Lung (tissue), 12 donors: ENCODE results near the gene C2orf81. TPM values are rescaled to one million over a fixed set of nuclear protein-coding genes. Genes with fewer than 3 reads are reported as not detected.
"Not testable (repeated sequence)": the region's sequence is repeated elsewhere in the genome, so short reads cannot be mapped to it uniquely, and the experiment has no call there.

Source experiments
- ATAC-seq: fragments of 200-7000 bp; cut with Tn5 transposase; one replicate; pipeline ENCODE4 v1.9.1; 2020; ENCODE audit warnings: moderate number of reproducible peaks; ENCODE audit not compliant: insufficient read depth, low FRiP score
- DNase-seq, 3 donors: peaks; one replicate each; pipeline ENCODE4 v3.0.0-alpha.2; 2013 to 2017
- H3K27ac ChIP-seq, 2 donors: one replicate each; pipeline ENCODE4 v1.5.1; 2013; ENCODE audit warnings: mild to moderate bottlenecking in 2 of 2, moderate library complexity in 2 of 2, control low read depth in 1 of 2, inconsistent platforms in 1 of 2, low read depth in 1 of 2, low read length in 1 of 2
- H3K27me3 ChIP-seq, 3 donors: one replicate each; pipeline ENCODE4 v1.5.1; 2013; ENCODE audit warnings: low read length in 2 of 3; ENCODE audit not compliant: control insufficient read depth in 3 of 3, insufficient read depth in 3 of 3
- H3K36me3 ChIP-seq, 4 donors: one replicate each; pipeline ENCODE4 v1.5.1; 2013; ENCODE audit warnings: low read length in 4 of 4, mild to moderate bottlenecking in 1 of 4, moderate library complexity in 1 of 4; ENCODE audit not compliant: control insufficient read depth in 4 of 4, insufficient read depth in 4 of 4
- H3K4me1 ChIP-seq, 5 donors: one replicate each; pipeline ENCODE4 v1.5.1; 2013; ENCODE audit warnings: low read length in 5 of 5, mild to moderate bottlenecking in 2 of 5, moderate library complexity in 1 of 5; ENCODE audit not compliant: control insufficient read depth in 5 of 5, insufficient read depth in 5 of 5
- H3K4me3 ChIP-seq: one replicate; pipeline ENCODE4 v1.5.1; 2013; ENCODE audit warnings: mild to moderate bottlenecking, control low read depth, moderate library complexity
- H3K9ac ChIP-seq, 2 donors: one replicate each; pipeline ENCODE4 v1.5.1; 2013; ENCODE audit warnings: low read length in 2 of 2, control low read depth in 1 of 2; ENCODE audit not compliant: insufficient read depth in 1 of 2
- H3K9me3 ChIP-seq, 4 donors: one replicate each; pipeline ENCODE4 v1.5.1; 2013; ENCODE audit warnings: low read length in 3 of 4, mild to moderate bottlenecking in 1 of 4, moderate library complexity in 1 of 4; ENCODE audit not compliant: control insufficient read depth in 4 of 4, insufficient read depth in 3 of 4
- WGBS, 2 donors: extraction: QIAGEN DNeasy Blood & Tissue Kit; methylation state at CpG; one replicate each; pipeline ENCODE4 v1.1.7; 2013; 5-methylcytosine and 5-hydroxymethylcytosine counted together
- polyA plus RNA-seq, 2 donors: library from polyadenylated mRNA; stranded (reverse); fragments of 200-250 nt; gene quantifications; one replicate each; pipeline ENCODE4 v1.2.1, GENCODE V29; 2013
- total RNA-seq, 2 donors: library from RNA; depleted of rRNA in 1 of 2; stranded (reverse); fragments of >200 nt in 1 of 2; gene quantifications; one replicate each; pipeline ENCODE4 v1.2.1, GENCODE V29; 2014 to 2021
- TF ChIP-seq, protein P1 (sequence below): IDR thresholded peaks from 2 replicates; pipeline ENCODE4 v1.5.1; 2012; ENCODE audit warnings: mild to moderate bottlenecking; ENCODE audit errors: control extremely low read depth, extremely low read depth
- donor health status: control.
- donor health status: control.
- donor health status: Bipolar disorder and iron deficiency.
- donor health status: healthy.
- donor health status: DM: yes; HTN: yes; CAD: no.

The C2orf81 gene
- total and polyA plus RNA-seq, 4 donors, result 3.4 to 16.9 (median 7.3) TPM

DNA sequence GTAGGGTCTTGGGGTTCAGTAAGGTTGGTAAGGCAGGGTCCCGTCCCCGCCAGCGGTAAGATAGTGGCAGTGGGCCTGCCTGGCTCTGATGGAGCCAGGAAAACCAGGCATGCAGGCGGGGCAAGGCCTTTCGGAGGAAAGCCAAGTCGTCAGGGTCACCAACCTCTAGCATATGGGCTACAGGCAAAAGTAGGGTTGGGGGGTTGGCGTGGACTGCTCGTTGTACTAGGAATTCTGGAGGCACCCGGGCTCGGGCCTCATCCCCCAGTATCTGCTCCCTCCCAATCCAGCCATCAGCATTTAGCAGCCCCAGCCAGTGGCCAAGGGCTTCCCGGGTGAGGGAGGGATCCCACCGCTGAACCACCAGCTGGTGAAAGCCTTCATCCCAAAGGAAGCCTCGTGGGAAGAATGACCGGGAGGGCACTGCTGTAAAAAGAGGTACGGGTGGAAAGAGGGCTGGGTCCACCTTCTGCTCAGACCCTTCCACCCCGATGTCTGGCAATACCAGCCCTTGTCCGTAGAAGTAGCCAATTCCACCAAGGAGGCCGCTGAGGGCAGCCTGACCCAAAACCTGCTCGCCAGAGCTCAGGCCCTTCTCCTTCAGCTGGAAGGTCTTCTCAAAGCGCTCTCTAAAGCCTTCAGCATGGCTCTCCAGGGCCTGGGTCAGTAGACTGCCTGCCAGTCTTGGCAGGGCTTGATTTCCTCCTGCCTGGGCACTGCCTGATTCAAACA is 40.8 kb upstream of the C2orf81 start:
- Histone ChIP-seq H3K9me3 (no peaks in the 10 kb centered on the region), H3K9ac (no peak overlapping the region), H3K36me3 (peaks cover 4 to 15% (median 7%) of the 10 kb centered on the region in 4 donors), H3K4me3 (no peak overlapping the region), H3K27me3 (no peaks in the 10 kb centered on the region), H3K27ac (no peak overlapping the region), H3K4me1 (peaks cover 6 to 13% (median 10%) of the 10 kb centered on the region in 5 donors)
- WGBS, 2 donors, result 94 to 95% methylated on average over 20 of the region's 20 CpGs
- TF ChIP-seq, protein P1, sequence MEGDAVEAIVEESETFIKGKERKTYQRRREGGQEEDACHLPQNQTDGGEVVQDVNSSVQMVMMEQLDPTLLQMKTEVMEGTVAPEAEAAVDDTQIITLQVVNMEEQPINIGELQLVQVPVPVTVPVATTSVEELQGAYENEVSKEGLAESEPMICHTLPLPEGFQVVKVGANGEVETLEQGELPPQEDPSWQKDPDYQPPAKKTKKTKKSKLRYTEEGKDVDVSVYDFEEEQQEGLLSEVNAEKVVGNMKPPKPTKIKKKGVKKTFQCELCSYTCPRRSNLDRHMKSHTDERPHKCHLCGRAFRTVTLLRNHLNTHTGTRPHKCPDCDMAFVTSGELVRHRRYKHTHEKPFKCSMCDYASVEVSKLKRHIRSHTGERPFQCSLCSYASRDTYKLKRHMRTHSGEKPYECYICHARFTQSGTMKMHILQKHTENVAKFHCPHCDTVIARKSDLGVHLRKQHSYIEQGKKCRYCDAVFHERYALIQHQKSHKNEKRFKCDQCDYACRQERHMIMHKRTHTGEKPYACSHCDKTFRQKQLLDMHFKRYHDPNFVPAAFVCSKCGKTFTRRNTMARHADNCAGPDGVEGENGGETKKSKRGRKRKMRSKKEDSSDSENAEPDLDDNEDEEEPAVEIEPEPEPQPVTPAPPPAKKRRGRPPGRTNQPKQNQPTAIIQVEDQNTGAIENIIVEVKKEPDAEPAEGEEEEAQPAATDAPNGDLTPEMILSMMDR, result no peak
- no peak for ATAC-seq
- no peak for DNase-seq

DNA sequence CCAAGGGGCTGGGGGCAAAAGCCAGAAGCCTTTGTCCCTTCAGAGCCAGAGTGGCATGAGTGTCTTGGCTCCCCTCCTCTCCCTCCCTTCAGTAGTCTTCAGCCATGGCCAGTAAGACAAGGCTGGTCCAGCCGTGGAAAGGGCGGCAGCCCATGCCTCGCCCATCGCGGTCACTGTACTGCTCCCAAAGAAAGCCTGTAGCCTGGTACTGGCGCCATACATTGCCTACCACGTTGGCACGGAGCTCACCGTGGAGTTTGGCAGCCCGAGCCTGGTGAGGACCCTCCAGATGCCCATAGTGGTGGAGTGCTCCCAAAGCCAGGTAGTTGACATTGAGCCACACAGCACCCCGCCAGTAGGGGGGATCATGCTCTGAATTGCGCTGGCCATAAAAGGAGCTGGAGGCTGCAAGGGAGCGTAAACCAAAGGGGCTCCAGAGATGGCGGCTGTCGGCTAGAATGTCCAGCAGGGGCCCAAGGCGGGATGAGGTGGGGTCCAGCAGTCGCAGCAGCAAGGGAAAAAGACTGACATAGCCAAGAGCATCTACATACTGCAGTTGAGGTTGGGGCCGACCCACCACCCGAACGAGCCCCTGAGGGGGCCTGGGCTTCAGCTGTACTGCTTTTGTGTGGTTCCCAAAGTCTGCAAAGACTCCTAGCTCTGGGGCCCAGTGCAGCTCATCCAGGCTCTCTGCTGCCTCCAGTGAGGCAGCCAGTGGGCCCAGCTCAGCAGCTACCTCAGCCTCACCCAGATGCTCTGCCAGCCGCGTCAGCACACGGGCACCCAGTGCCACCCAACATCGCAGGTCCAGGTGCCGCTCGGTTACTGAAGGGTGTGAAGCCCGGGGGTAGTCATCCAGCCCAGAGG is 40.0 kb upstream of the C2orf81 start:
- Histone ChIP-seq H3K9ac (no peak overlapping the region), H3K36me3 (peaks cover 4 to 15% (median 7%) of the 10 kb centered on the region in 4 donors), H3K27ac (no peak overlapping the region), H3K27me3 (no peaks in the 10 kb centered on the region), H3K4me3 (no peak overlapping the region), H3K9me3 (no peaks in the 10 kb centered on the region), H3K4me1 (peaks cover 9 to 21% (median 13%) of the 10 kb centered on the region in 5 donors)
- peak in 1 of 3 donors; percentile 14 for DNase-seq
- TF ChIP-seq, protein P1, result no peak
- no peak for ATAC-seq
- 93 to 95% methylated on average over 27 of the region's 27 CpGs for whole genome bisulfite sequencing, 2 donors

DNA sequence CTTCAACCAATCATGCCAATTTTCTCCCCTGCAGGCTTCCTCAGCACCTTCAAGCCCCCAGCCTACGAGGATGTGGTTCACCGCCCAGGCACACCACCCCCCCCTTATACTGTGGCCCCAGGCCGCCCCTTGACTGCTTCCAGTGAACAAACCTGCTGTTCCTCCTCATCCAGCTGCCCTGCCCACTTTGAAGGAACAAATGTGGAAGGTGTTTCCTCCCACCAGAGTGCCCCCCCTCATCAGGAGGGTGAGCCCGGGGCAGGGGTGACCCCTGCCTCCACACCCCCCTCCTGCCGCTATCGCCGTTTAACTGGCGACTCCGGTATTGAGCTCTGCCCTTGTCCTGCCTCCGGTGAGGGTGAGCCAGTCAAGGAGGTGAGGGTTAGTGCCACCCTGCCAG is 38.8 kb upstream of the C2orf81 start:
- H3K9ac ChIP-seq, H3K27ac ChIP-seq, H3K9me3 ChIP-seq, DNase-seq, H3K4me3 ChIP-seq, ATAC-seq, H3K27me3 ChIP-seq: not testable (repeated sequence)
- 84 to 86% methylated on average over 10 of the region's 10 CpGs for WGBS, 2 donors
- peaks cover 6 to 15% (median 7%) of the 10 kb centered on the region in 4 donors for H3K36me3 ChIP-seq
- peaks cover 10 to 33% (median 15%) of the 10 kb centered on the region in 5 donors for H3K4me1 ChIP-seq

DNA sequence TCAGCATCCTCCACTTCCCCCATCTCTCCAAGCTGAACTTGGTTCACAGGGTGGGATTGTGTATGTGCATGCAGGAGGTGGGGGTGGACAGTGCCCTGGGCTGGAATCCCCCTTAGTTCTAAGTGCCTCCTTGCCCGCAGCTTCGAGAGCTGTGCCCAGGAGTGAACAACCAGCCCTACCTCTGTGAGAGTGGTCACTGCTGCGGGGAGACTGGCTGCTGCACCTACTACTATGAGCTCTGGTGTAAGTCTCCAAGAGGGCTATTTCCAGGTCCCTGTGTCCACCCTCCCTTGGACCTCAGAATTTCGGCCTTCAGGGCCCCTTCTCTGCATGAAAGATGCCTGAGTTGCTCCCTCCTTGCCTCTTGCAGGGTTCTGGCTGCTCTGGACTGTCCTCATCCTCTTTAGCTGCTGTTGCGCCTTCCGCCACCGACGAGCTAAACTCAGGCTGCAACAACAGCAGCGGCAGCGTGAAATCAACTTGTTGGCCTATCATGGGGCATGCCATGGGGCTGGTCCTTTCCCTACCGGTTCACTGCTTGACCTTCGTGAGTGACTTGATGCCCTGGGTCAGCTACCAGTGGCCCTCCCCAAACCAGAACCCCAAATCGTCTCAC is 38.2 kb upstream of the C2orf81 start:
- 78 to 81% methylated on average over 13 of the region's 13 CpGs for WGBS, 2 donors
- H3K4me1 ChIP-seq, result peaks cover 10 to 34% (median 15%) of the 10 kb centered on the region in 5 donors
- not testable (repeated sequence) for H3K27me3 ChIP-seq, DNase-seq, H3K27ac ChIP-seq, H3K9ac ChIP-seq, H3K9me3 ChIP-seq, H3K4me3 ChIP-seq, ATAC-seq
- peaks cover 6 to 15% (median 7%) of the 10 kb centered on the region in 4 donors for H3K36me3 ChIP-seq
